Endodermal cell (in vitro differentiated cells): ENCODE results near the gene CRYAA. TPM values are rescaled to one million over a fixed set of nuclear protein-coding genes. Genes with fewer than 3 reads are reported as not detected.
"Not testable (repeated sequence)": the region's sequence is repeated elsewhere in the genome, so short reads cannot be mapped to it uniquely, and the experiment has no call there.

Source experiments
- DNase-seq: peaks from one replicate; pipeline ENCODE4 v3.0.0-alpha.2; 2017
- H3K27ac ChIP-seq: 2 replicates; pipeline ENCODE4 v1.5.1; 2013; ENCODE audit warnings: mild to moderate bottlenecking, low read depth, low read length, moderate library complexity
- H3K27me3 ChIP-seq: 2 replicates; pipeline ENCODE4 v1.6.1; 2013; ENCODE audit warnings: mild to moderate bottlenecking, low read length, moderate library complexity; ENCODE audit not compliant: insufficient read depth, control insufficient read depth, poor library complexity, severe bottlenecking
- H3K36me3 ChIP-seq: 2 replicates; pipeline ENCODE4 v1.7.0; 2013; ENCODE audit warnings: mild to moderate bottlenecking, low read length, moderate library complexity; ENCODE audit not compliant: control insufficient read depth, insufficient read depth
- H3K4me1 ChIP-seq: one replicate; pipeline ENCODE4 v1.7.0; 2013; ENCODE audit warnings: low read length; ENCODE audit not compliant: control insufficient read depth, insufficient read depth
- H3K4me3 ChIP-seq: 2 replicates; pipeline ENCODE4 v1.5.1; 2013; ENCODE audit warnings: mild to moderate bottlenecking, low read length, moderate library complexity
- H3K9ac ChIP-seq: 2 replicates; pipeline ENCODE4 v1.6.1; 2013; ENCODE audit warnings: mild to moderate bottlenecking, low read length, moderate library complexity; ENCODE audit not compliant: poor library complexity, severe bottlenecking; ENCODE audit errors: extremely low read depth
- H3K9me3 ChIP-seq: 2 replicates; pipeline ENCODE4 v1.6.1; 2013; ENCODE audit warnings: mild to moderate bottlenecking, low read length, moderate library complexity; ENCODE audit not compliant: control insufficient read depth
- H3K27ac Mint-ChIP-seq: 2 replicates; pipeline ENCODE4 v1.8.0; 2020; ENCODE audit warnings: mixed read lengths
- H3K27me3 Mint-ChIP-seq: 2 replicates; pipeline ENCODE4 v1.8.0; 2021; ENCODE audit warnings: mild to moderate bottlenecking, mixed read lengths; ENCODE audit not compliant: insufficient read depth
- H3K36me3 Mint-ChIP-seq: 2 replicates; pipeline ENCODE4 v1.8.0; 2020; ENCODE audit warnings: low read depth, mixed read lengths
- H3K4me1 Mint-ChIP-seq: 2 replicates; pipeline ENCODE4 v1.8.0; 2020; ENCODE audit warnings: mixed read lengths
- H3K4me3 Mint-ChIP-seq: 2 replicates; pipeline ENCODE4 v1.8.0; 2020; ENCODE audit warnings: mild to moderate bottlenecking, moderate library complexity, mixed read lengths
- H3K9me3 Mint-ChIP-seq: 2 replicates; pipeline ENCODE4 v1.8.0; 2020; ENCODE audit warnings: mild to moderate bottlenecking, mixed read lengths
- WGBS, 2 experiments: methylation state at CpG; one replicate each; pipeline versions ENCODE4 v1.1.5 to v1.1.7; 2013; ENCODE audit warnings: missing lambda C conversion rate in 2 of 2, mixed read lengths in 1 of 2; ENCODE audit not compliant: insufficient coverage in 1 of 2, insufficient read length in 1 of 2; 5-methylcytosine and 5-hydroxymethylcytosine counted together
- total RNA-seq, 2 donors: library from RNA; stranded (reverse); fragmentation: NEBNext Ultra II Directional in 1 of 2; extraction: Animal tissue kit (Norgen Biotek cat#: 25700) in 1 of 2; gene quantifications; 2 replicates in 1 of 2; 3 replicates in 1 of 2; pipeline ENCODE4 v1.2.1, GENCODE V29; 2021

Gene CRYAA
- total RNA-seq, 2 donors from 2014 or later, result not detected

DNA sequence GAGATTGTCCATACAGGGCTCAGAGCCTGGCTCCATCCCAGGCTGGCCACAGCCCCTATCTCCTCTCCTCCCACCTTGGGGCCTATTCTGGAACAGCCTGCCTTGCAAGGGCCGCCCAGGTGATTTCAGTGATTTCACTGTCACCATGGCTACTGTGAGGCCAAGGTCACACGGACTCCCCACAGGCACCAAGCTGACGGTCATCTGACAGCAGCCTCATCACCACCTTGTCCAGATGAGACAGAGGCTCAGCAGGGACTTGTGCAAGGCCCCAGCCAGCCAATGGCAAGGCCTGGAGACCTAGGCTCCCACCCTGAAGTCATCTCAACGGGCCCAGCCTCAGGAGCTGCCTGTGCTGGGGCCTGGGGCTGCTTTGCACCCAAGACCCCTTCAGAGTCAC, 6.2 kb downstream of the CRYAA start:
- H3K4me3 ChIP-seq, H3K27ac Mint-ChIP-seq, H3K36me3 Mint-ChIP-seq, H3K9ac ChIP-seq, H3K9me3 Mint-ChIP-seq, H3K27ac ChIP-seq, H3K4me3 Mint-ChIP-seq, H3K4me1 Mint-ChIP-seq, DNase-seq, H3K9me3 ChIP-seq, H3K4me1 ChIP-seq, H3K27me3 Mint-ChIP-seq, H3K27me3 ChIP-seq, H3K36me3 ChIP-seq: not testable (repeated sequence)
- WGBS, 2 experiments, result no CpG with 5 or more reads among the region's 4 CpGs

GRCh38 chr21:43176621-43177020, 7.8 kb downstream of the CRYAA start:
- H3K4me3 ChIP-seq, H3K9me3 ChIP-seq, H3K4me1 Mint-ChIP-seq, H3K4me3 Mint-ChIP-seq, H3K9ac ChIP-seq, H3K27ac Mint-ChIP-seq, H3K27me3 ChIP-seq, H3K4me1 ChIP-seq, H3K27ac ChIP-seq, DNase-seq, H3K36me3 Mint-ChIP-seq, H3K9me3 Mint-ChIP-seq, H3K27me3 Mint-ChIP-seq, H3K36me3 ChIP-seq: not testable (repeated sequence)
- WGBS, 2 experiments, result no CpG with 5 or more reads among the region's 16 CpGs

DNA sequence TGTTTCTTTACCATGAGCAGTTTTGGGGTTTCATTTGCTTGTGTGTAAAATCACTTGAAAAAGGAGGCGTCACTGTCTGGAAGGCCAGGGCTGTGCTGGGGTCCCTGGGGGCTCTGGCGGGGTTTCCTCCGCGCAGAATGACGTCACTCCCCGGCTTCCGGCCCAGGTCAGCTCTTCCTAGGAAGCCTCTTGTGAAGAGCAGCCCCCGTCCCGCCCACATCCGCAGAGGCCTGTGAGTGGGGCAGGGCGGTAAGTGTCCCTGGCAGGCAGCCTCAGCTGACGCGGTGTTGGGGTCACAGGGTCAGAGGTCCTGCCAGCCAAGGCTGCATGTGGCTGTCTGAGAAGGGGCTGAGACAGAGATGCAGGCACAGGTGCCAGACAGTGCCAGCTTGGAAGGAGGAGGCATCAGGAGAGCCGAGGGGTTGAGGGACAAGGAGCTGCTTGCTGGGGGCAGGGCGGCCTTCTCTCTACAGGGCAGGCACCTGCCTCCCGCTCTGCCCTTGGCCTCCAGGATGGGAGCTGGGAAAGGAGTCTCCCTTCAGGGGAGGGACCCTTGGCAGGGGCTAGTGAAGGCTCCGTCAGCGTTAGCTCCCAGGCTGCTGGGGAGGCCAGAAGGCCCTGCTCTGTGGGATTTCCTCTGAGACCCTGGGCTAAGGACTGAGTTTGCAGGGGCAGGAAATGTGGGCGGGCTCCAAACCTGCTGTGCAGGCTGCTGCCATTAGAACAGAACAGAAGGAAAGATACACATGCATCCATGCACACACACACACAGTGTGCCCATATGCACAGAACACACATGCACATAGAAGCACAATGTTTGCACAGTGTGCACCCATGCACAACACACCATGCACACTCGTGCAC, 8.5 kb downstream of the CRYAA start:
- not testable (repeated sequence) for H3K27me3 ChIP-seq, H3K4me1 Mint-ChIP-seq, H3K9me3 Mint-ChIP-seq, H3K9me3 ChIP-seq, DNase-seq, H3K4me1 ChIP-seq, H3K27ac ChIP-seq, H3K9ac ChIP-seq, H3K27me3 Mint-ChIP-seq, H3K4me3 Mint-ChIP-seq, H3K36me3 Mint-ChIP-seq, H3K27ac Mint-ChIP-seq, H3K36me3 ChIP-seq, H3K4me3 ChIP-seq
- WGBS, 2 experiments, result no CpG with 5 or more reads among the region's 20 CpGs

GRCh38 chr21:43178175-43178826, 9.5 kb downstream of the CRYAA start:
- H3K4me1 Mint-ChIP-seq, H3K36me3 ChIP-seq, H3K27ac Mint-ChIP-seq, H3K4me1 ChIP-seq, H3K4me3 Mint-ChIP-seq, DNase-seq, H3K9me3 ChIP-seq, H3K27me3 Mint-ChIP-seq, H3K27me3 ChIP-seq, H3K27ac ChIP-seq, H3K36me3 Mint-ChIP-seq, H3K9me3 Mint-ChIP-seq, H3K4me3 ChIP-seq, H3K9ac ChIP-seq: not testable (repeated sequence)
- WGBS, 2 experiments, result no CpG with 5 or more reads among the region's 22 CpGs

DNA sequence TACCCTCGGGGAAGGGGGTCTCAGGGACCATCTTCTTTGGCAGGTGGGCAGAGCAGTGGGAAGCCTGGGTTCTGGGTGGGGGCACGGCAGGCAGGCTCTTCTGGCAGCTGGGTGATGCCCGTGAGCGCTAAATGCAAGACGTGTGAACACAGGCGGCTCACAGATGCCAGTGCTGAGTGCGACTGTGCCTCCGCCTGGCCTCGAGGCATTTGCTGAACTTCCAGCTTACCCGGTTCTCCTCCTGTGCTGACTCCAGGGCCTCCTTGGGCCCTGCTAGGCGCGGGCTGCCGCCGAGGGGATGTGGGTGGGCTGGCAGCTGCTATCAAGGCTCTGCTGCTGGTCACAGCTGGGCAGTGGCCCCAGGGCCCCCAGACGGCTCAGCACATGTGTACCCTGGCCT, 12.2 kb downstream of the CRYAA start:
- WGBS, 2 experiments, result no CpG with 5 or more reads among the region's 15 CpGs
- H3K9me3 Mint-ChIP-seq, H3K4me1 ChIP-seq, H3K27ac Mint-ChIP-seq, H3K4me1 Mint-ChIP-seq, DNase-seq, H3K9me3 ChIP-seq, H3K27me3 Mint-ChIP-seq, H3K9ac ChIP-seq, H3K27me3 ChIP-seq, H3K27ac ChIP-seq, H3K4me3 ChIP-seq, H3K36me3 ChIP-seq, H3K36me3 Mint-ChIP-seq, H3K4me3 Mint-ChIP-seq: not testable (repeated sequence)

DNA sequence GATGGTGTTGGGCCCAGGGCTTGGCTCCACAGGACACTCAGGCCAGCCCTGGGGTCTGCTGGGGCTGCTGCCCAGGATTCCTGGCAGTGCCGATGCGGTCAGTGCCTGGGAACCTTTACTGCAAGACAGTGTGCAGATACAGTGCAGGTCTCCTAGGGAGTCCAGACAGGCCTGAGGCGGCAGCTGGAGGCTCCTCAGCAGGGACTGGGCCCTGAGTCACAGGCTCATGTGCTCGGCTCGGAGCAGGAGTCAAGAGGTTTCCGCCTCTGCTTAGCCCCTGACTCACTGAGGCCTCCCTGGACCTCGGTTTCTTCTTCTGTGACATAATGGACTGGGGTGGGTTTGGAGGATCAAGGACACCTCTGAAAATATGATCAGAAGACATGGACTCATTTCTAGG, 18.5 kb downstream of the CRYAA start:
- H3K36me3 ChIP-seq, H3K27ac ChIP-seq, H3K4me1 ChIP-seq, H3K27me3 Mint-ChIP-seq, H3K36me3 Mint-ChIP-seq, H3K4me1 Mint-ChIP-seq, H3K9me3 ChIP-seq, H3K27me3 ChIP-seq, H3K9me3 Mint-ChIP-seq, H3K4me3 Mint-ChIP-seq, H3K9ac ChIP-seq, DNase-seq, H3K27ac Mint-ChIP-seq, H3K4me3 ChIP-seq: not testable (repeated sequence)
- no CpG with 5 or more reads among the region's 7 CpGs for WGBS, 2 experiments
